ENCODE data around the gene CDCA5.

Gene CDCA5

DNA sequence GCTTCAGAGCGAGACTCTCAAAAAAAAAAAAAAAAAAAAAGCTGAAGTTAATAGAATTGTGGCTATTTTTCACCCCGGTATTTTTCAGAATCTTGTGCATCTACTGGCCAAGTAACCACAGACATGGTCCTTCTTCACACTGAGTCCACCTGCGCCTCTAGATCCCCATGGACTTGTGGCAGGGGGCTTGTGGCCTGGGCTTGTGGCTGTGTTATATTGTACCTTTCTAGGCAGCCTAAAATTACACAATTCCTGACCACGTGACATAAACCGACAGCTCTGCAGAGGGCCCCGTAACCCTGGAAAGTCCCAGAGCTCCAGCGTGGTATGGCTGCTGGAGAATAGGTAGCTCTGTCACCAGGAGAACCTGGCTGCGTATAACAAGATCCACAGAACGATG lies 14.6 kb downstream of the CDCA5 start:
- TF ChIP-seq, protein P1, sequence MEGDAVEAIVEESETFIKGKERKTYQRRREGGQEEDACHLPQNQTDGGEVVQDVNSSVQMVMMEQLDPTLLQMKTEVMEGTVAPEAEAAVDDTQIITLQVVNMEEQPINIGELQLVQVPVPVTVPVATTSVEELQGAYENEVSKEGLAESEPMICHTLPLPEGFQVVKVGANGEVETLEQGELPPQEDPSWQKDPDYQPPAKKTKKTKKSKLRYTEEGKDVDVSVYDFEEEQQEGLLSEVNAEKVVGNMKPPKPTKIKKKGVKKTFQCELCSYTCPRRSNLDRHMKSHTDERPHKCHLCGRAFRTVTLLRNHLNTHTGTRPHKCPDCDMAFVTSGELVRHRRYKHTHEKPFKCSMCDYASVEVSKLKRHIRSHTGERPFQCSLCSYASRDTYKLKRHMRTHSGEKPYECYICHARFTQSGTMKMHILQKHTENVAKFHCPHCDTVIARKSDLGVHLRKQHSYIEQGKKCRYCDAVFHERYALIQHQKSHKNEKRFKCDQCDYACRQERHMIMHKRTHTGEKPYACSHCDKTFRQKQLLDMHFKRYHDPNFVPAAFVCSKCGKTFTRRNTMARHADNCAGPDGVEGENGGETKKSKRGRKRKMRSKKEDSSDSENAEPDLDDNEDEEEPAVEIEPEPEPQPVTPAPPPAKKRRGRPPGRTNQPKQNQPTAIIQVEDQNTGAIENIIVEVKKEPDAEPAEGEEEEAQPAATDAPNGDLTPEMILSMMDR (conservative IDR thresholded peaks at IDR 0.05) = no peak
- no peak overlapping the region for H3K27ac ChIP-seq

DNA sequence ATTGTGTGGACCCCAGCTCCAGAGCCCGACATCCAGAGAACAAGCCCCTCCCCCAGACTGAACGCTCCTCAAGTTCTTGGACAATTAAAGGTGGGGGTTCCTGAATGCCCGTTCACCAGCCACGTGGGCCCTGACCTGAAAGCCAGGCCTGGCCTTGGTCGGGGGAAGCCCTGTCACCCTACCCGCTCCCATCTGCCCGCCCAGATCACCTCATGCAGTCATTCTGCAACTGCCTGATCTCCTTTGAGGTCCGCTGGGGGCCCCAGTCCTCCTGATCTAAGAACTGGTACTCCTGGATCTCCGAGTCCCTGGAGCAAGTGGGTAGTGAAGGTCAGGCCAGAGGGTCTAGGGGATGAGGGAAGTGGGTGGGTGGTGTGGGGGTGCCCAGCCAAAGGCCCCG lies 16.4 kb downstream of the CDCA5 start:
- TF ChIP-seq, protein P1 (conservative IDR thresholded peaks at IDR 0.05) = no peak
- H3K27ac ChIP-seq = no peak overlapping the region

DNA sequence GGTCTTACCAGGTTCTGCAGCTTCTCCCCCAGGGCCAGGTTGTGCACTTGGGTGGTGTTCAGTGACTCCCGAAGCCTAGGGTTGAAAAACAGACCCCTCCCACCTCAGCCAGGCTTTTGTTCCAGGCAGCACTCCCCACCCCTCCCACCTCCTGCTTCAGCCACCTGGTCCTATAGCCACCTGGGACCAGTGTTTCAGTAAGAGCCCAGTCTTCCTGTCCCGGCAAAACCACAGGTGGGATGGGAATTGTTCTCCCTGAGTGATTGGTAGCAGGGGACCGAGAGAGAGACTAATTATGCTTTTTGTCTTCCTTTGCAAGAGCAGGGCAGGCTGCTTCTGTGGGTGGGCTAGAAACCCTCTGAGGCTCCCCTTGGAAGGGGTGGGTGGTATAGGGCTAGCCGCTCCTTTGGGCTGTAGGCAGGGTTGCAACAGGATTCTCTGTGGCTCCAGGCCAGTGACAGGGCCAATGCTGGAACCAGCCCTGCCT lies 17.0 kb downstream of the CDCA5 start:
- no peak overlapping the region for H3K27ac ChIP-seq

DNA sequence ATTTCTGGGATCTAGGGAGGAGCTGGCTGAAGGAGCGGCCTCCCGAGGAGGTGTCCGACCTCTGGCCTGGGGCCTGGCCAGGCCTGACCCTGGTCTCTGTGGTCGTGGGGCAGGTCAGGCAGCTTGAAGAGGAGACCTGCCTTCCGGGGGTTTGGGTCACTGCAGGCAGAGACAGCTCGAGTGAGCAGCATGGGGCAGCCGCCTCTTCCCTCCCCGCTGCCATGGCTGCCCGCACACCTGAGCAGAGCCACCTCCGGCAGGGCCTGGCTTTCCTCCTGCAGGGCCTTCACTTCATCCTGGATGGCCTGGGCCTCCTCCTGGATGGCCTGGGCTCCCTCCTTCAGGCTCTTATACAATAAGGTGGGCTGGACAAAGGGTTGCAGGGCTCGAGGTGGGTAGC lies 17.5 kb downstream of the CDCA5 start:
- TF ChIP-seq, protein P1 (conservative IDR thresholded peaks at IDR 0.05) = no peak
- H3K27ac ChIP-seq = no peak overlapping the region

More for the DNA sequence above, 17.0 kb downstream of the CDCA5 start:
- TF ChIP-seq, protein P1 (conservative IDR thresholded peaks at IDR 0.05) = no peak

DNA sequence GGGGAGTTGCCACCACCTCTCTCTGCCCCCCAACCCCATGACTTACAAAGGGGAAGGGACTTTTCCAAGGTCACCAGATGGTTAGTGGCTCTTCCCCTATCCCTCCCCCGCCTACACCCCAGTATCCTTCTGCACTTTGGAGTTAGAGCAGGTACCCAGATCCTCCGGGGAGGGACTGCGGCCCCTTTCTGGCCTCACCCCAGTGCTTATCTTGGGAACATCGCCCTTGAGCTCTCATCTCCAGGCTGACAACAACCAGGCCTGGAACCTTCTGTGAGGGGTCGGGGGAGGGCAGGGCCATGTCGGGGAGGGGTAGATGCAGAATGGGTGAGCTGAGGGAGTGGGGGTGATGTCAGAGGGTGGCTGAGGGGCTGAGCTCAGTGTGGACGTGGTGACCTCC lies 18.0 kb downstream of the CDCA5 start:
- no peak overlapping the region for H3K27ac ChIP-seq
- TF ChIP-seq, protein P1 (conservative IDR thresholded peaks at IDR 0.05) = no peak

DNA sequence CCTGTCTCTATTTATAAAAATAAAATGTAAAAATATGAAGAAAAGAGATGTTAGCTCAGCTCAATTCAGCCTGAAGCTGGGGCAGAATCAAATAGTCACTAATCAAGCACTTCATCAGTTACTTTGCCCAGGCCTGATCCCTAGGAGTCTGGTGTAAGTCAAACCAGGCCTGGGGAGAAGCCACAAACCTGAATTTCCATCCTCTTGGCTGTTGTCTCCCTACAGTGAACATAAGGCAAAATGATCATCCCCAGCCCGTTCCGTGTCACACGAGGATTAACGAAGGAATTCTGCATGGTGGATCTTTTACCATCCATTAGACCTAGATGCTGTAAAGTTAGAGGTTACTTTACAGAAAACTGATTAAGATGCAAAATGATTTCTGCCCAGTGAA lies 19.0 kb downstream of the CDCA5 start:
- TF ChIP-seq, protein P1 (conservative IDR thresholded peaks at IDR 0.05) = no peak
- no peak overlapping the region for H3K27ac ChIP-seq

DNA sequence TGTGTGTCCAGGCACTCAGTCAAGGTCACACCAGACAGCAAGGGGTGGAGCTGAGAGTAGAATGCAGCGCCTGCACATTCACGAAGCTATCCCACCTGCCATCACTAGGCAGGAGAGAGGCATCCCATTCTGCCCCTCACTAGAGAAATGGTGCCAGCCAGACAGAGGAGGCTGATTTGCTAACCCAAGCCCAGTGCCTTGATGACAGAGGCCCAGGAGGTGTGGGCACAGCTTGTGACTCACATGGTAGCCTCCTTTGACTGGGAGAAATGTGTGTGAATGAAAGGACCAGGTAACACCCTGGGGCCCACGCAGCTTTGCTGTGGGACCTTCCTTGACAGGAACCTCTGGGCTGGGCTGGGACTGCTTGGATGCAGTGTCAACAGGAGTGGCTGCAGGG lies 20.3 kb downstream of the CDCA5 start:
- no peak overlapping the region for H3K27ac ChIP-seq
- TF ChIP-seq, protein P1 (conservative IDR thresholded peaks at IDR 0.05) = no peak

Data from VCaP (cell line).